Brain pericyte (primary cell): Measurements from ENCODE around the gene S100A13.

ENCODE experiments used
- DNase-seq: peaks from one replicate; pipeline ENCODE4 v3.0.0-alpha.2; 2012; ENCODE audit warnings: low read depth, low spot score

S100A13 gene

DNA sequence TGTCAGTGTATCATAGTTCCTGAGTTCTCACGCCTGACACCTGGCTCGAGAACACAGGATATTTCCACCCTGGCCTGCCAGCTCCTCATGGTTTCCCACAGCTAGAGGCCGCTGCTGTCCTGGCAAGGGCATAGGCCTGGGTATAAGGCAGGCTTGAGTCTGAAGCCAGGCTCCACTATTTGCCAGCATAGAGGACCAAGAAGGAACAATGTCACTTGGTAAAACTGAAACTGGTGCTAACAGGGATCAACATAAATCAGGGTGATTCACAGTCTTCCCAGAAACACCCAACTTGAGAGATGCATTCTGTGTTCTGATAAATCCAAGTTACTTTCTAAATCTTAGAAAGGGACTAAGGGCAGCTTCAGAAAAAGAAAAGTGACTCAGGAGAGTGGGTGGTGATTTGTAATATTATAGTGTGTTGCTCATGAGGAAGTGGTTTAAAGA is 54.7 kb downstream of the S100A13 start:
- DNase-seq = no peak

DNA sequence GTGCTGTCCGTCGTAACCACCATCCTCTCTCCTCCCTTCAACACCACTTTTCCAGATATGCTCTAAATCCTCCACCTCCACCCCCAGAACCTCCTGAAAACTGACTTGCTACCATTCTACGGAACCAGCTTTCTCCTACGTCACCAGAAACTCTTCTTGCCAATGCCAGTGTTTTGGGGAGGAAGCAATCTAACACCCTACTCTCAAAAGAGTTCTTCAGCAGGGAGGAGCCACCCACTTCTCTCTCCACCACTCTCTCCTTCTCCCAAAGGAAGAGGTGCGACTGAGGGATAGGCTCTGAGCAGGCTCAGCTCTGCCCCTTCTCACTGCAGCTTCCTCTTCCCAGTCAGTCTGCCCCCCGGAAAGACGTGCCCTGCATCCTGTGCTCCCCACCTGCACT is 55.6 kb downstream of the S100A13 start:
- no peak for DNase-seq

- no peak for DNase-seq
Observed at GRCh38 chr1:153570874-153571273, 56.4 kb downstream of the S100A13 start.

GRCh38 chr1:153569465-153569864 is 57.8 kb downstream of the S100A13 start:
- no peak for DNase-seq
